Effector CD4-positive, alpha-beta T cell (primary cell): ENCODE results near the gene SLC35G6.
"Not testable (repeated sequence)": the region's sequence is repeated elsewhere in the genome, so short reads cannot be mapped to it uniquely, and the experiment has no call there.

Experiments
- DNase-seq: peaks from one replicate; pipeline ENCODE4 v3.0.0-alpha.2; 2020

SLC35G6 gene

DNA sequence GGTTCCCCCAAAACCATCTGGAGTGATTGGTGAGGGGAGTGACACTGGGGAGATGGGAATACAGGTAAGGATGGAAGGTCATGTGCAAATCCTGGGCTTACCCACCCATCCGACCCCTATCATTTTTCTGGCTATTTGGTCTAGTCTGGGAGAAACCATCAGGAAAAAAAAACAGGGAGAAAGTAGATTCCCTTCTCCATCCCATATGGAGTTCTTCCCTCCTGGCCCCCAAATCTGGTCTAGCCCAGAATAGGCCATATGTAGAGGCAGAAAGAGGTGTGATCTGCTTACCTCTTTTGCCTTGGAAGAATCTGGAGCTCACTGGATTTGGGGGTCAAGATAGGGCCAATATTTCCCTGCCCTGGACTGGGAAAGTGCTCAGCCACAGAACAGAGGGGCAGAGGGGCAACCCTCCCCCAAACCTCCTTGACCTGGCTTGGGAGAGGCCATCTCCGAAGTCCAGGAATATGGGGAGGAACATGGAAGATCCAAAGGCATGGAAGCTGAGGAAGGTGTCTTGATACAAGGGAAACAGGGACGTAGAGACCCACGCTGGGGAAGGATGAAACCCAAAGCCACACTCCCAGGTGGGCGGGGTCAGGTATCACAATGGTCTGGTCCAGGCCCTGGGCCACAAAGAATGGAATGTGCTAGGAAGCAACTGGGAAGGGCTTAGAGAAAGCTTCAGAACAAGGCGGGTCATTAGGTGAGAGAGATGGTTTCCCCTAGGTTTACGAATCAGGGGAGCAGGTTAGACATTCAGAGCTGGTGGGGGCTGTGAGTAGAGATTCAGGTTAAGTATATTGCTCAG, 20.2 kb upstream of the SLC35G6 start:
- no peak for DNase-seq

DNA sequence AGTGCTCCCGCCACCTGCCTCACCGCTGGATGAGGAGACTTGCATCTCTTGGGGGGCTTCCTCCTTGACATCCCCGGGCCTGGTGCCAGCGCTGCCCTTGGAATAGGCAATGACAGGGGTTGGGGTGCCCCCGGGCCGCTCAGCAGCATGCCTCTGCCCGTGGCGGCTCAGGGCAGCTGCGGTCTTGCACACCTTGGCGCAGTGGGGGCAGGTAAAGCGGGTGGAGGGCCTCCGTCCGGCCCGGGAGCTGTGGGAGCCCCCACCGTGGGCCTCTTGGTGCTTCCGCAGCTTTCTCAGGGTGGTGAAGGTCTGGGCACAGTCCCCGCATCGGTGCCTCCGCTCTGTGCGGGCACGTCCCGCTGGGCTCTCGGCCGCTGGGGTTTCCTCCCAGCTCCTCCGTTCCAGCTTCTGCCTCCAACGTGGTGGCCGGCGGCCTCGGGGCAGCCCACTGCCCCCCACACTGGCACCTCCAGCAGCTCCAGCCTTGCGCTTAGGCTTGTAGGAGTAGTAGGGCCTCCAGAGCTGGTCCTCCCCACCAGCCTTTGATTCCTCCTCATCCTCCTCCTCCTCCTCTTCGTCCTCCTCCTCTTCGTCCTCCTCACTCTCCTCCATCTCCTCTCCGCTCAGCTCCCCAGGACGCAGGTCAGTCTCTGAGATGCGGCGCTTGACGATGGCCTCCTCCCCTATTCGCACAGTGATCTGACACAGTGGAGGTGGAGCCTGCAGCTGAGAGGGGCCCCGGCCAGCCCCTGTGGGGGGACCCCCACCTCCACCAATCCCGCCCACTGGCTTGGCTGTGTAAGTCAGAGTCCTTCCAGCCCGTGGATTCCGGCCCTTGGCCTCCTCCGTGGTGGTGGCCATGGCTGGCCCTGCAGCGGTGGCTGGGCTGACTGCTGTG, 18.5 kb upstream of the SLC35G6 start:
- DNase-seq, result no peak

DNA sequence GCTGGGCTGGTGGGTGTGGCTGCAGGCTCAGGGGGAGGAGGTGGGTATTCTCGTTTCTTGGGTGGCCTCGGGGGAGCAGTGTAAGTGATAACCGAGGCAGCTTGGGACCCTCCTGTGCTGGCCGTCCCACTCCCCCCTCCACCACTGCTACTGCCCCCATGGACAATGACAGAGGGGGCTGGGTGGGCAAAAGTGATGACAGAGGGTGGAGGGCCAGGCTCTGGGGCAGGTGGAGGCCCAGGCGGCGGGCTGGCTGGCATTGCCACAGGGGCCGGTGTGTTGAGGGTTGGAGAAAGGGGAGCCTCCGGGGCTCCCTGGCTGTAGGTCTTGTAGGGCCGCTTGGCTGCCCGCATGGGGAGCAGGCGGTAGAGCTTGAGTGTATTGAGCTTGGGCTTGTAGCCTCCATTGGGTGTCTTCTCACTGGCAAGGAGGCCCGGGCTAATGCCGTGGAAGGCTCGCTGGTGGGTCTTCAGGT, 17.8 kb upstream of the SLC35G6 start:
- DNase-seq, result no peak

DNA sequence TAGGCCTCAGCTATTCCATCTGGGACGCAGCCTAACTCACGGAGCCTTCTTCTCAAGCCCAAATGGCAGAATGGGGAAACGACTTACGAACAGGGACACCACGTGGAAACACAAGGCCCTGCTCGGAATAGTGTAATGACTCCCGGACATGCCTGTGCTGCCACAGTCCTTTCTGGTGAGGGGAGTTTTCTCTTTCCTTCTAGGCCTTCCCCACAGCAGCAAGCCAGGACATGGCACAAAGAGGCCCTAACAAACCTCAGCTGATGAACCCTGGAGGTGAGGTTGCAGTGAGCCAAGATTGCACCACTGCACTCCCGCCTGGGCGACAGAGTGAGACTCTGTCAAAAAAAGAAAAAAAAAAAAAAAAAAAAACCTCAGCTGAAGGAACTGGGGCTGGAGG, 17.2 kb upstream of the SLC35G6 start:
- no peak for DNase-seq

DNA sequence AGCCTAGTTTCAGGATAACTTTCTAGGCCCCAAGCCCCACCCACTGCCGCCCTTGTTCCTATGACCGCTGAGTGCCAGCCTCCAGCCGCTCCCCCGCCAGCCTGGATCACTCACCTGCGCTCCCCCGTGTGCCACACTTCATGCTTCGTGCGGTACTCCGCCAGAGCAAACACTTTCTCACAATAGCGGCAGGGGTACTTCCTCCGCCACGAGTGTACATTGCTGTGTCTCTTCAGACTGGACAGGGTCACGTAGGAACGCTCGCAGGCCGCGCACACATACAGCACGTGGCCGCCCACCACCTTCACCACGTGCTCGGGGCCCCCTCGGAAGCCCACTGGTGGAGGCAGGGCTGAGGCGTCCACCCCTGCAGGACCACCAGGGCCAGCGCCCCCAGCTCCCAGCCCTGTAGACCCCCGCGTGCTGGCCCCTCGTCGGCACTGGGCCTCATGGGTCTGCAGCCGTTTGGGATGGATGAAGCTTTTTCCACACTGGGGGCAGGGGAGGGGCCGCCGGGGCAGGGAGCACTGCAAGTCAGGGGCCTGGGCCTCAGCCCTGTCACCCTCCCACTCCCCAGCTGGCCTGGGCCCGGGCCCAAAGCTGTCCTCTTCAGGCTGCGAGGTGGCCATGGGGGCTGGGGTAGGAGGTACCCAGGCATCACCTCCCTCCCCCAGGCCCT, 15.5 kb upstream of the SLC35G6 start:
- no peak for DNase-seq

DNA sequence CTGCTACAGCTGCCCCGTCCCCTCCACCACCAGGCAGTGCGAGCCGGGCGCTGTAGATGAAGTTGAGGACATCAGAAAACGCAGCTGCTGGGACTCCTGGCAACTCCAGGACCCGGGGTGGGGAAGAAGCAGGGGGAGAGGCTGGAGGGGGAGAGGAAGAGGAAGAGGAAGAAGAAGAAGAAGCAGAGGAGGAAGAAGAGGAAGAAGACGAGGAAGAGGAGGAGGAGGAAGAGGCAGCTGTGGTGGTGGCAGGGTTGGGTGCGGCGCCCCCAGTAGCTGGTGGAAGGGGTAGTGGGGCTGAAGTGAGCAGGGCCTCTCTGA, 15.0 kb upstream of the SLC35G6 start:
- no peak for DNase-seq

DNA sequence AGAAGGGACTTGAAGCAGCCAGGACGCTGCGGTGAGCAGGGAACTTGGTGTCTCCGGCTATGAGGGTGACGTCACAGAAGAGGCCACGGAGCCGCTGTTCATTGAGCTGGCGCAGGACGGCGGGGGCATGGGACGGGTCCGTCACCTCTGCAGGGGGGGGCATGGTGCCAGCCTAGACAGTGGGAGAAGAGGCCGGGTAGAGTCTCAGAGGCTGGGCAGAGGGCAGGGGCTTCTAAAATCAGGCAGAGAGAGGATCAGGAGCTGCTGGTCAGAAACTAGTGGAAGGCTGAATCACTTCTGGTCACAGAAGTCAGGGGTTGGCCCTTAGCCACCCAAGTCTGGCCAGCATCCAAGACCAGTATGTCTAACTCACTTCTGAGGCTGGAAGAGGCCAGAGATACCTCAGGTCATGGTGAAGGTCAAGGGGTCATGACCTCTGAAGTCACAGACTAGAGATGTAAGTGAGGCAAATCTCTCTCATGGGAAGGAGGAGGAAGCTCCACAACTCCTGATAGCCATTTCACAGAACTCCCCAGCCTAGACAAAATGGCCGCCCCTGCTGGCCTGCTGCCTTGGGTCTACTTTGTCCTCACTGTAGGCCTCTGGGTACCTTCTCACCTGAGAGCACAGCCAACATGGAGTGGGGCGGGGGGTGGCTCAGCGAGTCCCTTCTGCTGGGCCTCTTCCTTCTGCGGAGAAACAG, 14.5 kb upstream of the SLC35G6 start:
- no peak for DNase-seq

DNA sequence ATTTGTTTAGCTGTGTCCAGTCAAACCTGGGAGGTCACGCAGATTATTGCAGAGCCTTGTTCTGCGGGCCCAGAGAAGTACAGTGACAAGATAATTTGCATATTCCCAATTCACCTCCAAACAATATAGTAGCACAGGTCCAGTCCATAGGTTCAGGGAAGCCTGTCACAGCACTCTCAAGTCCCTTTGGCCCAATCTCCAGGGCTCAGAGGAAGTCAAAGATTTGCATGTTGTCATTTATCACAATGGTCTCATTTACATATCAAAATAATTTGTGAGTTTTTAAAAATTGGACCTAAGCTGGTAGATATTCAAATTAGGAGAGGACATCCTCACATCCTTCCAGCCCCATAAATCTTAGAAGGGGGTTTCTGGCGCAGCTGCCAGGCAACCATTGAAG, 13.7 kb upstream of the SLC35G6 start:
- DNase-seq, result no peak

DNA sequence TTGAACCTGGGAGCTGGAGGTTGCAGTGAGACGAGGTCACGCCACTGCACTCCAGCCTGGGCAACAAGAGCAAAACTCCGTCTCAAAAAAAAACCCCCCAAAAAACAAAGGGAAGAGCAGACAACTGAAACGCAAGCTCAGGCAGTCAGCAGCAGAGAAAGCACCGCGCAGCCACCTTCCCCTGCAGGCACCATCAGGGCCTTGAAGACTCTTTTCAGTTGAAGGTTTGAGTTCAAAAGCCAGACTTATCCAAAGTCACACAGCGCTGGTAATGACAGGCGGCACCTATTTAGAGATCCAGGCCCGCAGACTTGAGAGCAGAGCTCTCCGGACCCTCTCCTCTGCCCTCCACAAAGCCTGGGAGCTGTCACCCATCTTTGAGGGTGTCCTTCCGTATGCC, 13.0 kb upstream of the SLC35G6 start:
- DNase-seq, result no peak

DNA sequence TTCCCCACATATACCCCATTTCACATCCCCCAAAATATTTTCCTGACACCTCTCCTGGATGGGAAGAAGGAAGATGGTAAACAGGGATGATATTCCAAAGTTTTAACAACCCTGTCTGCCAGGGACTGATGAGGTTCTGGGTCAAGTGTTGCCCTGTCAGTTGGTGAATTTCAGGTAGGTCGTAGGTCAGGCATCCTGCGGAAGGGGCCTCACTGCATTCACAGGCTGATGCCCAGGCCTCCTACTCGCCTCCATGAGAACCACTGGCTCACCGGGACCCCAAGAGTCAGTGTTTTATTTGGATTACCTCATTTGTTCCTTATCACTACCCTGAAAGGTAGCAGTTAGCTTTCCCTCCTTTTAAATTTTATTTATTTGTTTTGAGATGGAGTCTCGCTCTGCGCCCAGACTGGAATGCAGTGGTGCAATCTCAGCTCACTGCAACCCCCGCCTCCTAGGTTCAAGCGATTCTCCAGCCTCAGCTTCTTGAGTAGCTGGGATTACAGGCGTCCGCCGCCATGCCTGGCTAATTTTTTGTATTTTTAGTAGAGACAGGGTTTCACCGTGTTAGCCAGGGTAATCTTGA, 12.3 kb upstream of the SLC35G6 start:
- DNase-seq, result no peak

DNA sequence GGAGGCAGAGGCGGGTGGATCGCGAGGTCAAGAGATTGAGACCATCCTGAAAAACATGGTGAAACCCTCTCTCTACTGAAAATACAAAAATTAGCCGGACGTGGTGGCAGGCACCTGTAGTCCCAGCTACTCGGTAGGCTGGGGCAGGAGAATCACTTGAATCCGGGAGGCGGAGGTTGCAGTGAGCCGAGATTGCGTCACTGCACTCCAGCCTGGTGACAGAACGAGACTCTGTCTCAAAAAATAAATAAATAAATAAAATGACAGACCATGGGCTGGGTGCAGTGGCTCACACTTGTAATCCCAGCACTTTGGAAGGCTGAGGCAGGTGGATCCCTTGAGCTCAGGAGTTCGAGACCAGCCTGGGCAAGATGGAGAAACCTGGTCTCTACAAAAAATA, 11.4 kb upstream of the SLC35G6 start:
- DNase-seq, result not testable (repeated sequence)

DNA sequence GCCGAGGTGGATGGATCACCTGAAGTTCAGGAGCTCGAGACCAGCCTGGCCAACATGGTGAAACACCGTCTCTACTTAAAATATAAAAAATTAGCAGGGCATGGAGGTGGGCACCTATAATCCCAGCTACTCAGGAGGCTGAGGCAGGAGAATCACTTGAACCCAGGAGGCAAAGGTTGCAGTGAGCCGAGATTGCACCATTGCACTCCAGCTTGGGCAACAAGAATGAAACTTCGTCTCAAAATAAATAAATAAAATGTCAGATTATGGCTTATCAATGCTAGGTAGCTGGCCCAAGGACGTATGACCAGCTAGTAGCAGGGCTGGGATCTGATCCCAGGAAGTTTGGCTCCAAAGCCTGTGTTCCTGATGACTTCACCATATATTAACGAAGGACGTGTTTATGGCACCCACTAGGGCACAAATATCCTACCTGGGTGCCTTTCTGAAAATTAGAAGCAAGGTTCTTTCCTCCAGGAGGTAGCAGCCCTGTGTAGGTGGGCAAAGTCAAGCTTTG, 10.7 kb upstream of the SLC35G6 start:
- DNase-seq, result not testable (repeated sequence)

DNA sequence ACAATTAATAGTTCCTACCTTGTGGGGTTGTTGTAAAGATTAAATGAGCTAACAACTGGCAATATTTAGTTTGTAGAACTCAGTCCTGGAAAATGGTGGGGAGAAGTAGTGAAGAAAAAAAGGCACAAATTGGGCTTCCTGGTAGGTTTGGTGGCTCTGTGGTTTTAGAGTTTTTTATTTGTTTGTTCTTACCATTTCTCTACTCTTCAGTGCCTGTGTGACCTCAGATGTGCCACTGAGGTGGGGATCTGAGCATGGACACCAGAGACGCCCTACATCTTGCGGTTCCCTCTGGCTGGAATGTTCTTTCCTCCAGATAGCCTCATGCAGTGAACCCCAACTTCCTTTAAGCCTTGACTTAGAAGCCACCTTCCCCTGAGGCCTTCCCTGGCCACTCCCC, 9.5 kb upstream of the SLC35G6 start:
- DNase-seq, result no peak

DNA sequence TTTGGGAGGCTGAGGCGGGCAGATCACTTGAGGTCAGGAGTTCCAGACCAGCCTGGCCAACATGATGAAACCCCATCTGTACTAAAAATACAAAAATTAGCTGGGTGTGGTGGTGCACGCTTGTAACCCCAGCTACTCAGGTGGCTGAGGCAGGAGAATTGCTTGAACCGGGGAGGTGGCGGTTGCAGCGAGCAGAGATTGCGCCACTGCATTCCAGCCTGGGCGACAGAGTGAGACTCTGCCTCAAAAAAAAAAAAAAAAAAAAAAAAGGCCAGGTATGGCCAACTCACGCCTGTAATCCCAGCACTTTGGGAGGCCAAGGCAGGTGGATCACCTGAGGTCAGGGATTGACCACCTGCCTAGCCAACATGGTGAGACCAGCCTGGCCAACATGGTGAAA, 6.5 kb upstream of the SLC35G6 start:
- DNase-seq, result not testable (repeated sequence)

DNA sequence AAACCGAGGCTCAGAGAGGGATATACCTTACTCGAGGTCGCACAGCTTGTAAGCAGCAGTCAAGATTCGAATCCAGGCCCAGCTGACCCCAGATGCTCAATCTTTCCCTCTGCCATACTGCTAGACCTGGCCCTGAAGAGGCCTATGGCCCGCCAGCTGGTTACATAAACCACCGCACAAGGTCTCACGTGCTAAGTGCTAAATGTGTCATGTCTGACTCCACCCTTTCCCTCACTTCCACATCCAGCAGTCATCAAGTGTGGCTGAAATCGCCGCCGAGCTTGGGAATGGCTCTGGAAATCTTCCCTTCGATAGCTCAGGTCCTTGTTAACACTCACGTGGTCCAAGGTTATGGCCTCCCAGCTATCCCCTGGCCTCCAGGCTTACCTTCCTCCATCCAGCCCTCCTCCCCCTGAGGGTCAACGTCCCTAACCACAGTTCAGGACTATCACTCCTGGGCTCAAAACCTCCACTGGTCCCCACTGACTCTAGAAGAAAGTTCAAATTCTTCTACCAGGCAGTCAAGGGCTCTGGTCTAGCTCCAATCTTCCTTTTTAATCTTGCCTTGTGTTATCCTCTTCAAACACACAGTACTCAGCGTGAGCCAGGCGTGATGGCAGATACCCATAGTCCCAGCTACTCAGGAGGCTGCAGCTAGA, 5.4 kb upstream of the SLC35G6 start:
- no peak for DNase-seq

DNA sequence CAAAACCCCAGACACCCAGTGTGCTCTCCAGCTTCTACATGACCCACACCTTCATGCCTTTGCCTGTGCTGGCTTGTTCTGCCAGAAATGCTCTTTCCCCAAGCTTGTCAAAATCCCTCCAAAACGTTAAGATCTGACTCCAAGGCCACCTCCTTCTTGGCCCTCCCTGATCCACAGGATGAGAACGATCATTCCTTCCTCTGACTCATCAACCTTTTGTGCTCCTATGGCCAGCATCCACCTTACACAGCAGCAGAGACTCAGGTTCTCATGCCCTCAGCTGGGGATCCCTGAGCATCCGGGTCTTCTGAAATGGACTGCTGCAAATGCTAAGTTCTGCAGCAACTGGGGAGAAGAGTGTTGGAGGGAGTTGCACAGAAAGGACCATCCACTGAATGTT, 4.8 kb upstream of the SLC35G6 start:
- no peak for DNase-seq

DNA sequence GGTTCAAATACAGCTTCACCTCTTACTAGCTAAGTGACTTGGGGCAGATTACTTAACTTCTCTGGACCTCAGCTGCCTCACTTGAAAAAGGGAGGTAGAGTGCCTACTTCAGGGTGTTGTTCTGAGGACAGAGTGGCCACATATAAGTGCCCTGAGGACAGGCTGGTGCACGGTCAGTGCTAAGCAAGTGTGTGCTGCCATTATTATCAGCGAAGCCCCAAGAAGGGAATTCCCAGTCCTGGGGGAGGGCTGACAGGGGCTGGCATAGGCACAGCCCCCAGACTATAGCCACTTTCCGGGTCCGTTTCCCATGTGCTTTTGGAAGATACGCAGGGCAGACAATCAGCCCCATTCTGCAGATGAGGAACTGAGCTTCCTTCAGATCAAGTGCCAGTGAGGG, 4.3 kb upstream of the SLC35G6 start:
- DNase-seq, result no peak

DNA sequence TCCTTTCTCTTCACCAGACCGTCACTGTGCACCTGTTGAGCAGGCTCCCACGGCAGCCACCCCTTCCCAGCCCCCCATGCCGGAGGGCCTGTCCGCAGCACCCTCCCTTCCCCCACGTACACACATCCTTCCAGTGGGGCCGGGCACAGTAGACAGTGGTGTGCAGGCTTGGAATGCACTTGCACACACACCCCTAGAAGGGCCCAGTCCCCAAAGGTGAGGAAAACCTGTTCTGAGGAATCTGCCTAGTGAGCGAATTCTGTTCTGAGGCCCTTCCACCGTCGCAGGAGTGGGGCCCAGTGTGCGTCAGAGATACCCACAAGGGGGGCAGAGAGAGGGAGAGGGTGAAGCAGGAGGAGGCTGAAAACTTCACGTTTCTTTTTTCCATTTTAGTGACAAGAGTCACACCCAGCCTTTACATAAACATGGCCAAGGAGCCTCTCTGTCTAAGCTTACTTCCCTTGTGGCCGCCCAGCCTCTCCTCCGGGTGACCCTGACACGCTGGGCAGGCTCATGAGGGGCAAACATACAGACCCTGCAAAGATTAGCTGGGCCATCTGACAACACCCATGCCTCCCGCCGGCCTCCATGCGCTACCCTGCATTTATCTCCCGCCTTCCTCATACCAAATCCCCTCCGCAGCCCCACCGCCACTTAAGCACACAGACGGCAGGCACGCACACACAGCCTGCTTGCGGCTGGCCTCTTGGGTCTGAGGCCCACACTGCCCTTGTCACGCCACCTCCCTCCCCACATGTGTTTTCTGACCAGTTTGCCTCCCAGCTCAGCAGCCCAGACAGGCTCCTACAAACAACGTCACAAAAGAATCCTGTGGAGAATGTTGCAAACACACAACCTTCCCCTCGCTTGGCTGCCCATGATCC, 3.6 kb upstream of the SLC35G6 start:
- no peak for DNase-seq

DNA sequence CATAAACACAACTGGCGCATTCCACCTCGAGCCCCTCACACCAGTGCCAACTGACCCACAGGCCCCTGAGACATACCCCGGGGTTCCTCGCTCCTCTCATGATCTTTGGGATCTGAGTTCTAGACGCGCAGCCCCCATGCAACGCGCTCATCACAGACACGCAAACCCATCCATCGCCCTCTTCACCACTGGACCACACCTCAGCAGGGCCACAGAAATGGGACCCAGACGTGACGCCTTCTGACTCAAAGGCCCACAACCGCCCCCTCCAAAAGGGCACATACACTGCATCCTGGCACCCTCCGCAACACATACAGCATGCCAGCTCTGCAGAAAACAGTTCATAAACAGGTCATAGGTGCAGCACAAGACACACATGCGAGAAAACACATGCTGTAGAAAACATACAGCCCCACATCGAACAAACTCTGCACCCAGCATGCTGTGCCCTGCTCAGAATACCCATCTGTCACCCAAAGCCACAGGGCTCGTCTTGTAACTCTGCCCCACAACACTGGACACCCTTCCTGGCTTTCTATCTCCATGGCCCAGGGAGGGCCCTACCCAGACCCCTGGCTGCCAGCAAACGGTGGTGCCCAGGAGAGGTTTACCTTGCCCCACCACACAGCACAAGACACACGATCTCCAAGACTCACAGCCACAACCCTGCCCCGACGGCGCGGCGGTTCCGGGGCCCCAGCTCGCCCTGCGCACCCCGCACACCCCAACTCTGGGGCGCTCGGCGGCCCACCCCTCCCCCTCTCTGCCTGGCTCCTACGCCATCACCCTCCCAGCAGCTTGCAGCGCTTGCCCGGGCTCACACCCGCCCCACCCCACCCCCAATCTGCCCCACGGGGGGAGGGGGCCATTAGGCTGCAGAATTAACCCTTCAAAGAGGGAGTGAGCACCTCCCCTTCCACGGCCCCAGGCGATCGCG, 2.7 kb upstream of the SLC35G6 start:
- DNase-seq, result peak; percentile 68
